Measurements from ENCODE around the gene INTS2. TPM values are rescaled to one million over a fixed set of nuclear protein-coding genes. Genes with fewer than 3 reads are reported as not detected.

INTS2 gene
- total and polyA plus RNA-seq, 10 donors, result 2.1 to 20.0 (median 15.3) TPM

- no peaks in the 10 kb centered on the region for H3K36me3 ChIP-seq
Measured at GRCh38 chr17:61818225-61818624, 109.6 kb downstream of the INTS2 start.

GRCh38 chr17:61817452-61817851, 110.3 kb downstream of the INTS2 start:
- TF ChIP-seq POLR2AphosphoS5 (IDR thresholded peaks at IDR 0.05) (no peak), CTCF (IDR thresholded peaks at IDR 0.05 in 8 of 11, conservative IDR thresholded peaks at IDR 0.05 in 3 of 11) (no peak), POLR2A (IDR thresholded peaks at IDR 0.05) (no peak)
- intact Hi-C loops (cut with DNase I; ENCODE audit: low total_unique reads), result no loop called here
- WGBS, 5 donors, result 96 to 100% (median 98%) methylated on average over 3 of the region's 3 CpGs

More at GRCh38 chr17:61818225-61818624, 109.6 kb downstream of the INTS2 start:
- Histone ChIP-seq H3K9me3 (peaks cover 0 to 9% (median 7%) of the 10 kb centered on the region in 8 donors), H3K27ac (no peak overlapping the region), H3K4me1 (peaks cover 0 to 17% (median 0%) of the 10 kb centered on the region in 6 donors), H3K4me3 (no peak overlapping the region), H3K27me3 (replicated peaks in 1 of 7) (no peaks in the 10 kb centered on the region)
- TF ChIP-seq POLR2AphosphoS5 (IDR thresholded peaks at IDR 0.05) (no peak), POLR2A (IDR thresholded peaks at IDR 0.05) (no peak), CTCF (IDR thresholded peaks at IDR 0.05 in 8 of 11, conservative IDR thresholded peaks at IDR 0.05 in 3 of 11) (no peak)
- DNase-seq, result no peak
- intact Hi-C loops (cut with DNase I; ENCODE audit: low total_unique reads), result no loop called here

GRCh38 chr17:61816538-61816937, 111.2 kb downstream of the INTS2 start:
- Histone ChIP-seq H3K4me3 (no peak overlapping the region), H3K9me3 (peaks cover 0 to 9% (median 7%) of the 10 kb centered on the region in 8 donors), H3K27me3 (replicated peaks in 1 of 7) (no peaks in the 10 kb centered on the region), H3K27ac (no peak overlapping the region), H3K36me3 (no peaks in the 10 kb centered on the region), H3K4me1 (peaks cover 0 to 23% (median 0%) of the 10 kb centered on the region in 6 donors)
- no peak for DNase-seq
- intact Hi-C loops (cut with DNase I; ENCODE audit: low total_unique reads), result no loop called here
- no peak for TF ChIP-seq CTCF (IDR thresholded peaks at IDR 0.05 in 8 of 11, conservative IDR thresholded peaks at IDR 0.05 in 3 of 11)
- no peak for TF ChIP-seq POLR2A (IDR thresholded peaks at IDR 0.05)
- no peak for TF ChIP-seq POLR2AphosphoS5 (IDR thresholded peaks at IDR 0.05)
- 25 to 43% (median 30%) methylated on average over 4 of the region's 4 CpGs for WGBS, 5 donors

More at GRCh38 chr17:61817452-61817851, 110.3 kb downstream of the INTS2 start:
- Histone ChIP-seq H3K36me3 (no peaks in the 10 kb centered on the region), H3K27ac (no peak overlapping the region), H3K9me3 (peaks cover 0 to 9% (median 7%) of the 10 kb centered on the region in 8 donors), H3K4me3 (no peak overlapping the region), H3K4me1 (peaks cover 0 to 23% (median 0%) of the 10 kb centered on the region in 6 donors), H3K27me3 (replicated peaks in 1 of 7) (no peaks in the 10 kb centered on the region)
- DNase-seq, result no peak

- Histone ChIP-seq H3K36me3 (no peaks in the 10 kb centered on the region), H3K4me3 (no peak overlapping the region), H3K27ac (no peak overlapping the region), H3K27me3 (replicated peaks in 1 of 7) (no peaks in the 10 kb centered on the region), H3K4me1 (peaks cover 0 to 23% (median 0%) of the 10 kb centered on the region in 6 donors), H3K9me3 (peaks cover 0 to 6% (median 6%) of the 10 kb centered on the region in 8 donors)
- TF ChIP-seq POLR2AphosphoS5 (IDR thresholded peaks at IDR 0.05) (no peak), CTCF (IDR thresholded peaks at IDR 0.05 in 8 of 11, conservative IDR thresholded peaks at IDR 0.05 in 3 of 11) (no peak), POLR2A (IDR thresholded peaks at IDR 0.05) (no peak)
- WGBS, 5 donors, result 62 to 78% (median 75%) methylated on average over 5 of the region's 5 CpGs
- intact Hi-C loops (cut with DNase I; ENCODE audit: low total_unique reads), result no loop called here
- DNase-seq, result no peak
Measured at GRCh38 chr17:61815863-61816503, 111.8 kb downstream of the INTS2 start.

All from spleen (tissue), 11 donors.